SK-N-SH treated with all-trans-retinoic acid at 6 μM for 48 hours (cell line): ENCODE data around the gene GIPC1.

Experiments
- ATAC-seq: fragments of 200-7000 bp; cut with Tn5 transposase; 3 replicates; pipeline ENCODE4 v1.9.1; 2020; ENCODE audit warnings: mild to moderate bottlenecking, moderate library complexity
- ARNTL ChIP-seq: fragments of 450-650 bp; formaldehyde crosslinking; IDR thresholded peaks from 2 replicates; pipeline ENCODE4 v1.5.0; 2020; ENCODE audit warnings: low read depth, mild to moderate bottlenecking, moderate library complexity, borderline replicate concordance
- BACH2 ChIP-seq: fragments of 250-450 bp; sonication (Bioruptor Pico); IDR thresholded peaks from 2 replicates; pipeline ENCODE4 v1.9.0; 2021; ENCODE audit warnings: mild to moderate bottlenecking, borderline replicate concordance
- CREB5 ChIP-seq: fragments of 250-450 bp; sonication (Bioruptor Pico); IDR thresholded peaks from 2 replicates; pipeline ENCODE4 v1.5.1; 2020; ENCODE audit warnings: low read depth, mild to moderate bottlenecking, moderate library complexity
- CSDC2 ChIP-seq: fragments of 250-450 bp; sonication (Bioruptor Pico); IDR thresholded peaks from 2 replicates; pipeline ENCODE4 v1.5.0; 2020; ENCODE audit warnings: mild to moderate bottlenecking, moderate library complexity
- ESRRG ChIP-seq: fragments of 250-450 bp; sonication (Bioruptor Pico); IDR thresholded peaks from 2 replicates; pipeline ENCODE4 v1.6.1; 2021; ENCODE audit warnings: mild to moderate bottlenecking
- ISL1 ChIP-seq: fragments of 250-450 bp; sonication (Bioruptor Pico); IDR thresholded peaks from 2 replicates; pipeline ENCODE4 v2.1.2; 2022; ENCODE audit warnings: mild to moderate bottlenecking, moderate library complexity
- PATZ1 ChIP-seq: fragments of 250-450 bp; sonication (Bioruptor Pico); IDR thresholded peaks from 2 replicates; pipeline ENCODE4 v1.8.0; 2020; ENCODE audit warnings: mild to moderate bottlenecking, moderate library complexity, borderline replicate concordance
- POU6F1 ChIP-seq: fragments of 250-450 bp; sonication (Bioruptor Pico); IDR thresholded peaks from 2 replicates; pipeline ENCODE4 v1.8.0; 2021; ENCODE audit warnings: low read depth, mild to moderate bottlenecking, moderate library complexity, borderline replicate concordance
- PPARA ChIP-seq: fragments of 250-450 bp; sonication (Bioruptor Pico); IDR thresholded peaks from 2 replicates; pipeline ENCODE4 v1.5.0; 2020; ENCODE audit warnings: mild to moderate bottlenecking, borderline replicate concordance
- RARB ChIP-seq: fragments of 250-450 bp; sonication (Bioruptor Pico); IDR thresholded peaks from 2 replicates; pipeline ENCODE4 v1.8.0; 2021; ENCODE audit warnings: mild to moderate bottlenecking, moderate library complexity
- TCF4 ChIP-seq: fragments of 250-450 bp; sonication (Bioruptor Pico); IDR thresholded peaks from 2 replicates; pipeline ENCODE4 v1.8.0; 2021; ENCODE audit warnings: mild to moderate bottlenecking, moderate library complexity, borderline replicate concordance
- TSHZ2 ChIP-seq: fragments of 250-450 bp; sonication (Bioruptor Pico); IDR thresholded peaks from 2 replicates; pipeline ENCODE4 v1.5.0; 2020; ENCODE audit warnings: mild to moderate bottlenecking, moderate library complexity
- ZC3H10 ChIP-seq: fragments of 250-450 bp; sonication (Bioruptor Pico); IDR thresholded peaks from 2 replicates; pipeline ENCODE4 v1.5.1; 2021; ENCODE audit warnings: mild to moderate bottlenecking, moderate library complexity
- ZFP3 ChIP-seq: fragments of 250-450 bp; sonication (Bioruptor Pico); IDR thresholded peaks from 2 replicates; pipeline ENCODE4 v1.5.0; 2020; ENCODE audit warnings: mild to moderate bottlenecking, moderate library complexity
- ZFP30 ChIP-seq: fragments of 450-650 bp; formaldehyde crosslinking; IDR thresholded peaks from 2 replicates; pipeline ENCODE4 v1.5.0; 2022; ENCODE audit warnings: mild to moderate bottlenecking, moderate library complexity
- ZNF565 ChIP-seq: fragments of 450-650 bp; formaldehyde crosslinking; conservative IDR thresholded peaks from 2 replicates; pipeline ENCODE4 v1.5.0; 2020; ENCODE audit warnings: low read depth, mild to moderate bottlenecking, moderate library complexity
- ZNF70 ChIP-seq: fragments of 450-650 bp; formaldehyde crosslinking; IDR thresholded peaks from 2 replicates; pipeline ENCODE4 v1.5.0; 2020; ENCODE audit warnings: mild to moderate bottlenecking, moderate library complexity
- ZNF8 ChIP-seq: fragments of 450-650 bp; formaldehyde crosslinking; IDR thresholded peaks from 2 replicates; pipeline ENCODE4 v1.5.0; 2020; ENCODE audit warnings: mild to moderate bottlenecking, moderate library complexity

Gene GIPC1

GRCh38 chr19:14433554-14434501, 62.1 kb downstream of the GIPC1 start (continued):
- no peak for TF ChIP-seq TSHZ2 (CRISPR knock-in tag)
- no peak for TF ChIP-seq POU6F1 (CRISPR knock-in tag)
- no peak for TF ChIP-seq CSDC2 (CRISPR knock-in tag)
- no peak for TF ChIP-seq ESRRG
- TF ChIP-seq ISL1: no peak
- no peak for TF ChIP-seq ZFP3 (CRISPR knock-in tag)
- TF ChIP-seq, all 23 proteins: peak for 0

- TF ChIP-seq ZNF70 (CRISPR knock-in tag): peak; percentile 65; the same call in 1 of the 2 replicates
- TF ChIP-seq TCF4 (CRISPR knock-in tag): no peak
- ATAC-seq: peak; percentile 9; the same call in 2 of the 3 replicates
Measured at GRCh38 chr19:14432791-14433553, 63.0 kb downstream of the GIPC1 start, which contains the start of gene PKN1. PKN1 (plus strand) TSS chr19:14433306; CDS start chr19:14433522, 216 bp downstream.

- ATAC-seq: no peak
- TF ChIP-seq RARB (no peak), BACH2 (CRISPR knock-in tag) (no peak), CSDC2 (CRISPR knock-in tag) (no peak), ISL1 (no peak), ZNF565 (no peak), PPARA (CRISPR knock-in tag) (no peak), TCF4 (CRISPR knock-in tag) (no peak), ZFP3 (CRISPR knock-in tag) (no peak), ZC3H10 (no peak), PATZ1 (CRISPR knock-in tag) (no peak), ARNTL (CRISPR knock-in tag) (no peak), ZNF8 (no peak), ZFP30 (CRISPR knock-in tag) (no peak), ZNF70 (CRISPR knock-in tag) (no peak), POU6F1 (CRISPR knock-in tag) (no peak), CREB5 (CRISPR knock-in tag) (no peak)
Measured at GRCh38 chr19:14430712-14431111, 65.2 kb downstream of the GIPC1 start.
